Transverse colon (tissue), 4 donors: ENCODE results near the gene FAM228B.

Experiments used
- EP300 ChIP-seq: sonication (generic); formaldehyde crosslinking; IDR thresholded peaks from one replicate; pipeline ENCODE4 v1.6.1; 2017; ENCODE audit warnings: antibody characterized with exemption, low read depth
- POLR2A ChIP-seq: fragments of 450-650 bp; IDR thresholded peaks from one replicate; pipeline ENCODE4 v1.6.1; 2016; ENCODE audit warnings: antibody characterized with exemption, mild to moderate bottlenecking, moderate library complexity
- POLR2AphosphoS5 ChIP-seq, 3 donors: sonication (generic); formaldehyde crosslinking; IDR thresholded peaks; one replicate each; pipeline ENCODE4 v1.6.1; 2016; ENCODE audit warnings: antibody characterized with exemption in 3 of 3
- TF ChIP-seq, protein P1 (sequence below), 5 experiments: fragments of 200-600 bp in 3 of 5; fragments of 450-650 bp in 2 of 5; sonication (generic) in 3 of 5; IDR thresholded peaks; 1 replicate in 2 of 5; 2 replicates in 3 of 5; pipeline ENCODE4 v1.5.1; 2016 to 2017; ENCODE audit warnings: antibody characterized with exemption in 5 of 5, inconsistent platforms in 3 of 5, mild to moderate bottlenecking in 2 of 5, moderate library complexity in 1 of 5

DNA sequence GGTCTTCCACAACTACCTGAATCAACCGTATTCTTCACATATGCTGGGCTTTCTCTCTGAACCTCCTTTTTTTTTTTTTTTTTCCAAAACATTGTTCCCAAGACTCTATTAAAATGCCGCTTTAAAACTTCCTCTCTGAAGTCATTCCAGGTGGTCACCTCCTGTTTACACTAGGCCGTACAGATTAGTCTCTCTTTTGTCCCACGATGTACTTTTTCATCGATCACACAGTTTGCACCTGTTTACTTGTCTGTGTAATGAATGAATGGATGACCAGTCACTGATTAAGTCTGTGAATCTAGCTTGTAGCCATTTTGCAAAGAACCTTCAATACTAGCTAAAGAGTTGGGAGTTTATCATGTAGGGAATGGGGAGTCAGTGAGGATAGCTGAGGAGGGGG, 34.9 kb downstream of the FAM228B start:
- TF ChIP-seq POLR2A (no peak), POLR2AphosphoS5 (IDR thresholded peaks at IDR 0.05) (no peak), EP300 (no peak)
- TF ChIP-seq, protein P1, sequence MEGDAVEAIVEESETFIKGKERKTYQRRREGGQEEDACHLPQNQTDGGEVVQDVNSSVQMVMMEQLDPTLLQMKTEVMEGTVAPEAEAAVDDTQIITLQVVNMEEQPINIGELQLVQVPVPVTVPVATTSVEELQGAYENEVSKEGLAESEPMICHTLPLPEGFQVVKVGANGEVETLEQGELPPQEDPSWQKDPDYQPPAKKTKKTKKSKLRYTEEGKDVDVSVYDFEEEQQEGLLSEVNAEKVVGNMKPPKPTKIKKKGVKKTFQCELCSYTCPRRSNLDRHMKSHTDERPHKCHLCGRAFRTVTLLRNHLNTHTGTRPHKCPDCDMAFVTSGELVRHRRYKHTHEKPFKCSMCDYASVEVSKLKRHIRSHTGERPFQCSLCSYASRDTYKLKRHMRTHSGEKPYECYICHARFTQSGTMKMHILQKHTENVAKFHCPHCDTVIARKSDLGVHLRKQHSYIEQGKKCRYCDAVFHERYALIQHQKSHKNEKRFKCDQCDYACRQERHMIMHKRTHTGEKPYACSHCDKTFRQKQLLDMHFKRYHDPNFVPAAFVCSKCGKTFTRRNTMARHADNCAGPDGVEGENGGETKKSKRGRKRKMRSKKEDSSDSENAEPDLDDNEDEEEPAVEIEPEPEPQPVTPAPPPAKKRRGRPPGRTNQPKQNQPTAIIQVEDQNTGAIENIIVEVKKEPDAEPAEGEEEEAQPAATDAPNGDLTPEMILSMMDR (IDR thresholded peaks at IDR 0.05): no peak
